VCaP (cell line): ENCODE measurements around the gene PALD1.

Experiments
- H3K27ac ChIP-seq: fragments of 450-650 bp; 2 replicates; pipeline ENCODE4 v1.5.1; 2017
- TF ChIP-seq, protein P1 (sequence below): fragments of 450-650 bp; conservative IDR thresholded peaks from 2 replicates; pipeline ENCODE4 v1.5.1; 2017; ENCODE audit warnings: mild to moderate bottlenecking, moderate library complexity

Gene PALD1

DNA sequence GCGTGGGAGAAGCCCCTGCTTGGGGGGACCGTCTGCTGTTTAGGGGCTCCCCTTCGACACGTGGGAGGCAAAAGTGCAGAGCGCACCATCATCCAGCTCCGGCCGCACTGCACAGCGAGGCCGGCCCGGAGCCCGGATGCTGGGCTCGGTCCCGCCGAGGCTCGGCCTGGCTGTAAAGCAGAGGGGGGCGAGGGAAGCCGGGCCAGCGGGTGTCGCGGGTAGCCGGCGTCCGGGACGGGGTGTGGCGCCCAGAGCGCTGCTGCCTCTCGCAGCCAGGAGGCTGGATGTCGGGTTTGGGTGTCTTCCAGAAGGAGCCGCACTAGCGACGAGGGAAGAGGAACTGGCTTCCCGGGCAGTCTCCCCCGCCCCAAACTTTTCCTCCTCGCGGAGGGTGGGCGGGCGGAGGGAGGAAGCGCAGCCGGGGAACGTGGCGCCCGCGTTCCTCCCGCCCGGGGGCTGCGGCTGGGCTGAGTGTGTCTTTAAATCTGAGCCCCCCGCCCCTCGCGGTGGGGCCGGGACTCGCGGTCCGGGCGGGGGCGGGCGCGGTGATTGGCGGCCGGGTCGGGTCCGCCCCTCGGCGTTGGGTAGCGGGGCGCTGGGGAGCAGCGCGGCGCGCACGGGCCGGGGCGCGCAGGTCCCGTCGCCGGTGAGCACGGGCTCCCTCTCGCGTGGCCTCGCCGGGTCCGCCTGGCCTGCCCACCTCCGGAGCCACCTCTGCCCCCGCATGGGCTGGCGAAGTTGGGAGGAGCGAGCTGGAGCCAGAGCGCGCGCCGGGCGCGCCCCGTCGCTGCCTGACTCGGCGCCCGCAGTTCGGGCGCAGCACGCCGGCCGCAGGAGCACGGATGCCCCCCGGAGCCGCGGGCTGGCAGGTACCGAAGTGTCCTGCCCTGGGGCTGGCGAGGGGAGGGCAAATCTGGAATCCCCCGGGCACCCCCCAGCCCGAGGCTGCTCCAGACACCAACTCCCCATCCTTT, at the start of gene PALD1:
PALD1 (plus strand) TSS at position 577 of the 974 bp plus-strand sequence. CDS start 47,185 bp downstream, outside the sequence.
- H3K27ac ChIP-seq = peak within 1 kb of the TSS; percentile 47; the same call in 1 of the 2 replicates
- TF ChIP-seq, protein P1, sequence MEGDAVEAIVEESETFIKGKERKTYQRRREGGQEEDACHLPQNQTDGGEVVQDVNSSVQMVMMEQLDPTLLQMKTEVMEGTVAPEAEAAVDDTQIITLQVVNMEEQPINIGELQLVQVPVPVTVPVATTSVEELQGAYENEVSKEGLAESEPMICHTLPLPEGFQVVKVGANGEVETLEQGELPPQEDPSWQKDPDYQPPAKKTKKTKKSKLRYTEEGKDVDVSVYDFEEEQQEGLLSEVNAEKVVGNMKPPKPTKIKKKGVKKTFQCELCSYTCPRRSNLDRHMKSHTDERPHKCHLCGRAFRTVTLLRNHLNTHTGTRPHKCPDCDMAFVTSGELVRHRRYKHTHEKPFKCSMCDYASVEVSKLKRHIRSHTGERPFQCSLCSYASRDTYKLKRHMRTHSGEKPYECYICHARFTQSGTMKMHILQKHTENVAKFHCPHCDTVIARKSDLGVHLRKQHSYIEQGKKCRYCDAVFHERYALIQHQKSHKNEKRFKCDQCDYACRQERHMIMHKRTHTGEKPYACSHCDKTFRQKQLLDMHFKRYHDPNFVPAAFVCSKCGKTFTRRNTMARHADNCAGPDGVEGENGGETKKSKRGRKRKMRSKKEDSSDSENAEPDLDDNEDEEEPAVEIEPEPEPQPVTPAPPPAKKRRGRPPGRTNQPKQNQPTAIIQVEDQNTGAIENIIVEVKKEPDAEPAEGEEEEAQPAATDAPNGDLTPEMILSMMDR = no peak

DNA sequence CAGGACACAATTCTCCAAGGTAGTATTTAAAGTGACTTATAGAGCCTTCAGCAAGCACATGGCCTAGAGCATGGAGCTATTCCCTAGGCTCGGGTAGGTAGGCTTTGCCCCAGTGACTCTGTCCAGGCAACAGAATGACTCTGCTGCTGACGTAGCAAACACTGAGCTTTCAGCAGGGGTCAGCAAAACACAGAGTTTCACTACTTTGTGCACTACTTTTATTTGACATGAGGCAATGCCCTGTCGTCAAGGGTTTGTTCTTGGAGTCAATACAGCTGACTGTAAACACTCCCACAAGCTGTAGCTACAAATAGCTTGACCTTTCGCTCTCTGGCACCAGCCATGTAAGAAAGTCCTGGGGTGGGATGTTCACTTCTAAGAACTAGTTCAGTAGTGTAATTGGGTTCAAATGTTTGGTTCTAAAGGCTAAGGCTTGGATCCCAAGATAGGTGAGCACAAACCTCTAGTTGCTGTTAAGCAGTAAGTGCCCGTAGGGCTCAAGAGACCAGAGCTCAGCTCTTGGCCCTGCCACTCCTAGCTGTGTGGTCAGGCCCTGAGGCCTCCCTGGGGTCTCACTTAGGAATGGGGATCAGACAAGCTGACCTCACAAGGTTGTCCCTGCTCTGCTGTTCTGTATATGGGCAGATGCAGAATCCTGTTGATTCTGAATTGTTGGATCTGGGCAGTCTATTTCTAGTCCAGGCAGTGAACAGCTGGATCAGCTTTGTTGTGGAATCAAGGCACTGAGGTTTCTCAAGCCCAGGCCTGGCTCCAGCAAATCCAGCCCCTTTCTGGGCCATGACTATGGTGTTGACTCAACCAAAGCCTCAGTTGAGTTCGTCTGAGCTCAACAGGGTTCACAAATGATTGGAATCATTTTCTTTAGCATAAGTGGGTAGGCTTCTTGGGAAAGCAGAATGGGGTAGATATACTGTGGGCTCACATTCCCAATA, 47.8 kb upstream of the PALD1 start:
- TF ChIP-seq, protein P1 = no peak
- H3K27ac ChIP-seq = no peak overlapping the region

DNA sequence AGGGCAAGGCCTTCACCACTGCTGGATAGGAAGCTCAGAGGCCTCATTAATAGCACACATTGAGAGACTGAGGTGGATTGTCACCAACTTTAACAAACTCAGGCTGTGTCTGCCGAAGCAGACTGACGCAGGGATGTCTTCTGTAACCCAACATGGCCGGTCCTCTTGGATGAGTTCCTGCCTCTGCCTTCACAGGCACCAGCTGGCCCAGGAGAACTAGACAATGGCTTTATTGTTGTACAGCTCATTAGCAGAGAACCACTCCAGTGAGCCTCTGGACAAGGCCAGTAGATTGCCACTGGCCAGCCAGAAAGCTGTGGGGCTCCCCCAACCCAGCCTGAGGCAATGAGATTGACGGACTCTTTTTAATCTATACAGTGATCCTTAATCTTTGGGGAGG, 46.5 kb upstream of the PALD1 start:
- TF ChIP-seq, protein P1 = no peak
- no peak overlapping the region for H3K27ac ChIP-seq

DNA sequence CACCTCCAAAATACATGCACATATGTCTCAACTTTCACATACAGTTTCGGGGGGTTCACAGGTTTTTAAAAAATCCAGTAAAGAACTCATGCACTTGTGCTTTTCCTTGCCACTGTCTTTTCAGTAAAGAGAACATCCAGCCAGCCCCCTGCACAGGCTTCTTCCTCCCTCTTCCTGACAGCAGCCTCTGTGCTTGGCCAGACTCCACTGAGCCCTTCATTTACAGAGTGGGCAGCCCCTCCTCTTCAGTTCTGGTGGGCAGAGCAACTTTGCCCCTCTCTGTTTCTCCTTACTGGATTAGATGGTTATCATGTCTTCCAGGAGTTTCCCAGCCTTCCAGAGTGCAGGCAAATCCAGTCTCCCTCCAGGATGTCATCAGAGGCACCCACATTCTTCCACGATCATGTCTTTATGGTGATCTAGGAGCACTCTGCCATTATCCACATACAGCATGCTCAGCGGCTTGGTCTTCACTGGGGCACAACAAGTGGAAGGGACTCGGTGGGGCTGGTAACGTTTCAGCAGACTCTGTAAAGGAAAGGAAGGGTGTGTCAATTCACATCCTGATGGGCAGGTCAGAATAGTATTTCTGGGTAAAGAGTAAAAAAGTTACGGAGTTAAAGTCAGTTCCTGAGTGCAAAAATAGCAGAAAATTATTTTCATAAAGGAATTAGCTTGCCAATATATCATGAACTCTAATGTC, 45.9 kb upstream of the PALD1 start:
- H3K27ac ChIP-seq = no peak overlapping the region
- TF ChIP-seq, protein P1 = no peak

DNA sequence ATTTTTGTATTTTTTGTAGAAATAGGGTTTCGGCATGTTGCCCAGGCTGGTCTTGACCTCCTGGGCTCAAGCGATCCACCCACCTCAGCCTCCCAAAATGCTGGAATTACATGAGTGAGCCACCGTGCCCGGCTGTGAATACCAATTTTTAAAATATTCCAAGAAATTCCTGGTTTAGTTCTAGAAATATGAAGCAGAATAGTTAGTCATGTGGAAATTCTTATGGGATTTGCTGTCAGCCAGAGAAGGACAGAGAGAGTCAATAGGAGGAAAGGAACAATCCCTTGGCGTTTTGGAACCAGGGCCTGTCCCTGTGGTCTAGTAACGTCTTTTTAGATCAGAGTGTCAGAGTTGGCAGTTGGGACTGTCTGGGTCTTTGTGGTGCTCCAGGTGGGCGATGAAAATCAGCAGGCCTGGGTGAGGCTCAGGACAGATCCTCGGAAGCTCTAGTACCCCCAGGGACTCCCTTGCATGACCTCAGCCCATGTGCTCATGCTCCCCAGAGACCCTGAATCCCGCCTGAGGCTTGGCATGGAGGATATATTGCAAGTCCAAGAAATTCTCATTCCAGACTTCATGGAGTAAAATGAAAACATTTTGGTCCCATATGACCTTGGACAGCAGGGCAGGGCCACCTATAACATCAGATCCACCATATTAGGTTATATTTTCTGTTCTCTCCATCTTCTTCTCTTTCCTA, 44.8 kb upstream of the PALD1 start:
- TF ChIP-seq, protein P1 = no peak
- no peak overlapping the region for H3K27ac ChIP-seq

DNA sequence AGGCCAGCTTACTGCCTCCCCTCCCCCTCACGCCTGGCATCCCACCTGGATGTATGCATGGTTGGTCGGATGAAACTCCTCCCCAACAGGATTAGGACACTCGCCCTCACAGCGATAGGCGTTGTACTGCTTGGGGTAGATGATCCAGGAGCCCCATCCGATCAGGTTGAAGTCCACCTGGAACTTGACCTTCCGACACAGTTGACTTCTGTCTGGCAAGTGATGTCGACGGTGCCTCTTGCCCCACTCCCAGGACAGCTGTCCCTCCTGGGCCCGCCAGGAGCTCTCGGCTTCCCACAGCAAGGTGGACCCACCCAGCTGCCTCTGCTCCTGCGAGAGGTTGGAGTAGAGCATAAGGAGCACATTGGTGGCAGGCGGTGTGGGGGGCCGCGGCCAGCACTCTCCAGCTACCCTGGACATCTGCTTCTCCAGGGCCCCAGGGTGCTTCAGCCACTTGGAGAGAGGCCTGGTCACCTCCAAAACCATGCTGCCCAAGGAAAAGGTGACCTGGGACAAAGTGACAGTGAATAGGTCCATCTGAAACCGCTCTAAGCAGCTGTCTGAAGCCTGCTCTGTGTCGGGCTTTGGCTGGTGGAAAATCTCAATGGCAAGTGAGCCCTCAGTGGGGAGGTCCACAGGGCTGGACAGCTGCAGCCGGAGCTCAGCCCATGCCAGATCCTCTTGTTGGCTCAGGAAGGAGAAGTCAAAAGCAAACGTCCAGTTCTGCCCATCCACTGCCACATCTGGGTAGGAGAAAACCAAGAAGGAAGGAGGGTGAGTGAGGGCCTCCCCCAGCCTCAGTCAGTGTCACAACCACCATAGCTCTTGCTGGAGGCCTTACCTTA, 43.1 kb upstream of the PALD1 start:
- no peak overlapping the region for H3K27ac ChIP-seq
- TF ChIP-seq, protein P1 = no peak
